Upper lobe of left lung (tissue), 4 donors: Measurements from ENCODE around the gene TGFB2.

Source experiments
- EP300 ChIP-seq, 4 donors: sonication (generic); formaldehyde crosslinking; IDR thresholded peaks; one replicate each; pipeline ENCODE4 v1.5.1; 2017; ENCODE audit warnings: antibody characterized with exemption in 4 of 4, control low read depth in 2 of 4
- POLR2A ChIP-seq, 4 donors: fragments of 450-650 bp; IDR thresholded peaks; one replicate each; pipeline ENCODE4 v1.5.1; 2016 to 2017; ENCODE audit warnings: antibody characterized with exemption in 4 of 4, mild to moderate bottlenecking in 2 of 4
- POLR2AphosphoS5 ChIP-seq, 2 donors: sonication (generic); formaldehyde crosslinking; IDR thresholded peaks; one replicate each; pipeline ENCODE4 v1.5.1; 2017; ENCODE audit warnings: antibody characterized with exemption in 2 of 2
- TF ChIP-seq, protein P1 (sequence below), 6 experiments: fragments of 450-650 bp in 4 of 6; fragments of 200-600 bp in 2 of 6; sonication (generic) in 2 of 6; IDR thresholded peaks; one replicate each; pipeline ENCODE4 v1.5.1; 2016 to 2019; ENCODE audit warnings: antibody characterized with exemption in 6 of 6

DNA sequence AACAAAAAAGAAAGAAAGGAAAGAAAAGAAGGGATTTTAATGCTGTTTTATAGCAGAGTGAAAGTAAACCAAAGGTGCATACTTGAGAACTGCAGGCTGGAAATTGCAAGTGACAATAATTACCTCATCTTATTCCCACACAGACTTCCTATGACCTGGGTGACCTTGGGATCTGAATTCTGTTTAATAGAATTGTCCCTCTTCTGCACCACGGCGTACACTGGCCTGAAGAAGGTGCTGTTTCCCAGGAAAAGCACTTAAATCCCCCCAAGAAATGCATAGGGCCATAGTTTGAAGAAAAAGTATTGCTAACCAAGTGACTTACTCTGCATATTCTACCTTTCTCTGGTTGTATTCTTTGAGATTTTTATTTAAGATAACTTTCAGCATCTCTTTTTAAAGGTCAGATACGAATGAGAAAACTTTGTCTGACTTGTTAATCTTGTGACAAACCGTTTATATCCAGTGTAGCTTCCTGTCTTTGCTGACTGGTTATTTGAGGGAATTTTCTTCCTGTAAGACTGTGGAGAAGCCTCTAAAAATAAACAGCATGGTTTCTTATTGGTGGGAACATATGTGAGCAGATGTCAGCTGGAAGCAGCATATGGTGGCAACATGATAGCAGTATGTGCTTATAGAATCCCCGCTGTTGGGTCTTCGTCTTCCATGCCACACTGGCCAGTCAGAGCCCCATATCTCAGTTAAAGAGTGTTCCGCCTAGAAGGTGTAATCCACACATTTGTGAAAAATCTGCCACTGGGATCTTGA is 16.3 kb downstream of the TGFB2 start:
- TF ChIP-seq POLR2A (IDR thresholded peaks at IDR 0.05) = no peak
- TF ChIP-seq EP300 (IDR thresholded peaks at IDR 0.05) = no peak
- TF ChIP-seq, protein P1, sequence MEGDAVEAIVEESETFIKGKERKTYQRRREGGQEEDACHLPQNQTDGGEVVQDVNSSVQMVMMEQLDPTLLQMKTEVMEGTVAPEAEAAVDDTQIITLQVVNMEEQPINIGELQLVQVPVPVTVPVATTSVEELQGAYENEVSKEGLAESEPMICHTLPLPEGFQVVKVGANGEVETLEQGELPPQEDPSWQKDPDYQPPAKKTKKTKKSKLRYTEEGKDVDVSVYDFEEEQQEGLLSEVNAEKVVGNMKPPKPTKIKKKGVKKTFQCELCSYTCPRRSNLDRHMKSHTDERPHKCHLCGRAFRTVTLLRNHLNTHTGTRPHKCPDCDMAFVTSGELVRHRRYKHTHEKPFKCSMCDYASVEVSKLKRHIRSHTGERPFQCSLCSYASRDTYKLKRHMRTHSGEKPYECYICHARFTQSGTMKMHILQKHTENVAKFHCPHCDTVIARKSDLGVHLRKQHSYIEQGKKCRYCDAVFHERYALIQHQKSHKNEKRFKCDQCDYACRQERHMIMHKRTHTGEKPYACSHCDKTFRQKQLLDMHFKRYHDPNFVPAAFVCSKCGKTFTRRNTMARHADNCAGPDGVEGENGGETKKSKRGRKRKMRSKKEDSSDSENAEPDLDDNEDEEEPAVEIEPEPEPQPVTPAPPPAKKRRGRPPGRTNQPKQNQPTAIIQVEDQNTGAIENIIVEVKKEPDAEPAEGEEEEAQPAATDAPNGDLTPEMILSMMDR (IDR thresholded peaks at IDR 0.05) = peak in 3 of 6 experiments; percentile 13 to 42 (median 26)
- TF ChIP-seq POLR2AphosphoS5 (IDR thresholded peaks at IDR 0.05) = no peak
